Natural killer cell treated with Interleukin-12 subunit alpha and Interleukin-12 subunit beta and Interleukin-15 and Interleukin-18, amount 100 ng/mL, for 72 hours (primary cell): Measurements from ENCODE around the gene ENAH. TPM values are rescaled to one million over a fixed set of nuclear protein-coding genes. Genes with fewer than 3 reads are reported as not detected.

Source experiments
- ATAC-seq, 2 donors: fragments of 150-1000 bp; cut with Tn5 transposase in 1 of 2; sonication (Bioruptor Pico), chemical (Tn5 transposase) in 1 of 2; 2 replicates each; pipeline ENCODE4 v1.10.0; 2021
- DNase-seq: peaks from one replicate; pipeline ENCODE4 v3.0.0; 2022; ENCODE audit warnings: low spot score
- H3K27ac Mint-ChIP-seq, 2 donors: 1 replicate in 1 of 2; 2 replicates in 1 of 2; pipeline ENCODE4 v1.8.0; 2022; ENCODE audit warnings: mixed read lengths in 2 of 2, mild to moderate bottlenecking in 1 of 2, moderate library complexity in 1 of 2
- H3K27me3 Mint-ChIP-seq, 2 donors: 1 replicate in 1 of 2; 2 replicates in 1 of 2; pipeline ENCODE4 v1.8.0; 2022; ENCODE audit warnings: mixed read lengths in 2 of 2
- H3K36me3 Mint-ChIP-seq: one replicate; pipeline ENCODE4 v1.8.0; 2022; ENCODE audit warnings: mixed read lengths
- H3K4me1 Mint-ChIP-seq, 2 donors: 1 replicate in 1 of 2; 2 replicates in 1 of 2; pipeline ENCODE4 v1.8.0; 2022; ENCODE audit warnings: low read depth in 2 of 2, mixed read lengths in 2 of 2, mild to moderate bottlenecking in 1 of 2
- H3K4me3 Mint-ChIP-seq: one replicate; pipeline ENCODE4 v1.8.0; 2022; ENCODE audit warnings: mixed read lengths
- H3K9me3 Mint-ChIP-seq: 2 replicates; pipeline ENCODE4 v1.8.0; 2022; ENCODE audit warnings: mixed read lengths
- total RNA-seq, 2 donors: library from RNA; stranded (reverse); gene quantifications; one replicate each; pipeline ENCODE4 v1.2.3, GENCODE V29; 2022

ENAH gene
- total RNA-seq, 2 donors from 2014 or later, result 0.52 TPM; not detected in 1

DNA sequence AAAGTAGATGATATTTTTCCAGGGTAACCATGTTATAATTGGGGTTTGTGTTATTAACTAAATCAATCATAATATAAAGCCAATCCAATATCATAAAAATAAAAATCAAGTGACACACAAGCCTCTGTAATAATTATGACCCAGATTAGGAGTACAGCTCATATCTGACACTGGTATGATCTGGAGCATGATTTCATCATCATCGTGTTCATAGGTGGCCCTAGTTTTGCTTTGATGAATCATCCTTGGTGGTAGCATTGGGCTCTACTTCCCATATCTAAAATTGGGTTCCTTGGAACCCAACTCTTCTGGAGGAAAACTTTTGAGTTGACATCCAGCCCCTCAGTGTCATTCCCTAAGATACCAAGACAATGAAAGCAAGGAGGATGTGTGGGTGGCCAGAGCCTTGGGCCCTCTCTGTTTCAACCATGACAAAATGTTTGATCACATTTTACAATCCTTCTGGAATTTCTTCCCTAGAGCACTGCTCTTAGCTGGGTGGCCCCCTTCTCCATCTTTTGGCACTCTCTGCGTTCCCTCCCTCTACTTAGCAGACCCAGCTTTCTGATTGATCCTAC is 37.0 kb upstream of the ENAH start:
- Mint-ChIP-seq H3K9me3 (no peaks in the 10 kb centered on the region), H3K27me3 (peaks cover 0 to 2% of the 10 kb centered on the region in 2 donors), H3K27ac (no peak overlapping the region), H3K36me3 (no peaks in the 10 kb centered on the region), H3K4me3 (no peak overlapping the region), H3K4me1 (no peaks in the 10 kb centered on the region)
- ATAC-seq (no peak), DNase-seq (no peak)

- Mint-ChIP-seq H3K4me3 (no peak overlapping the region), H3K4me1 (no peaks in the 10 kb centered on the region), H3K27me3 (peaks cover 0 to 2% of the 10 kb centered on the region in 2 donors), H3K36me3 (no peaks in the 10 kb centered on the region), H3K27ac (no peak overlapping the region), H3K9me3 (no peaks in the 10 kb centered on the region)
- ATAC-seq (no peak), DNase-seq (no peak)
These were observed 35.4 kb upstream of the ENAH start for GRCh38 chr1:225688345-225688744.

DNA sequence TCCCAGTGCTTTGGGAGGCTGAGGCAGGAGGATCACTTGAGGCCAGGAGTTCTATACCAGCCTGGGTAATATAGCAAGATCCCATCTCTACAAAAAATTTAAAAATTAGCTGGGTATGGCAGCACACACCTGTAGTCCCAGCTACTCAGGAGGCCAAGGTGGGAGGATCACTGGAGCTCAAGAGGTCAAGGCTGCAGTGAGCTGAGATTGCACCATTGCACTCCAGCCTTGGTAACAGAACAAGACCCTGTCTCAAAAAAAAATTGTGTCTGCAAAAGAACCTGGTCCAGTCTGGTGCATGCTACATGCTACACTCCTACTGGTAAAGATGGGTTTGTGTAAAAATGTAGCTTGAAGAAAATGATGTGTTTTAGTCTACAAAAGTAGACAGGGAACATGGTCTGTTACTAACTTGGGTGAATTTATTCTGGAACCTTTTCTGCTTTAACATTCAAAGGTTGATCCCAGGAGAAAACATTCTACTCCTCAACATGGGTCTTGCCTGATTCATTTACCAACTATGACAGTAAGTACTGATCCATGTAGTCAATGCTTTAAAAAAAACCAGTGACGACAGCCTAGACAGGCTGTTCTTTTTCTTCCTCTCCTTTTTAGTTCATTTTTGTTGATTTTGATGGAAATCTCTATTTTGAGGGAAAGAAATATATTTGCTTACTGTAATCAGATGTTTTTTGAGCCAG is 32.7 kb upstream of the ENAH start:
- Mint-ChIP-seq H3K4me1 (no peaks in the 10 kb centered on the region), H3K27me3 (peaks cover 5 to 7% of the 10 kb centered on the region in 2 donors), H3K4me3 (no peak overlapping the region), H3K27ac (no peak overlapping the region), H3K9me3 (no peaks in the 10 kb centered on the region), H3K36me3 (no peaks in the 10 kb centered on the region)
- DNase-seq (no peak), ATAC-seq (no peak)

DNA sequence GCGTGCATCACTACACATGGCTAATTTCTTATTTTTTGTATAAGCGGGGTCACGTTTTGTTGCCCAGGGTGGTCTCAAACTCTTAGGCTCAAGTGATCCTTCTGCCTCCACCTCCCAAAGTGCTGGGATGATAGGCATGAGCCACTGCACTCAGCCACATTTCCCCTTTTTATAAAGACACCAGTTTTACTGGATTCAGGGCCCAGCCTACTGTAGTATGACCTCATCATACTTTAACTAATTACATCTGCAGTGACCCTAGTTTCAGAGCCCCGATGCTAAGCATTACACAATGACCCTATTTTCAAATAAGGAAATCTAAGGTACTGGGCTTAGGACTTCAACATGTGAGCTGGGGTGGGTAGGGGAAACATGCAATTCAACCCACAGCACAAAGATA is 31.8 kb upstream of the ENAH start:
- no peaks in the 10 kb centered on the region for H3K36me3 Mint-ChIP-seq
- H3K9me3 Mint-ChIP-seq, result no peaks in the 10 kb centered on the region
- ATAC-seq, result no peak
- no peaks in the 10 kb centered on the region for H3K4me1 Mint-ChIP-seq
- DNase-seq, result no peak
- no peak overlapping the region for H3K27ac Mint-ChIP-seq
- H3K27me3 Mint-ChIP-seq, result peaks cover 11 to 15% of the 10 kb centered on the region in 2 donors
- no peak overlapping the region for H3K4me3 Mint-ChIP-seq

DNA sequence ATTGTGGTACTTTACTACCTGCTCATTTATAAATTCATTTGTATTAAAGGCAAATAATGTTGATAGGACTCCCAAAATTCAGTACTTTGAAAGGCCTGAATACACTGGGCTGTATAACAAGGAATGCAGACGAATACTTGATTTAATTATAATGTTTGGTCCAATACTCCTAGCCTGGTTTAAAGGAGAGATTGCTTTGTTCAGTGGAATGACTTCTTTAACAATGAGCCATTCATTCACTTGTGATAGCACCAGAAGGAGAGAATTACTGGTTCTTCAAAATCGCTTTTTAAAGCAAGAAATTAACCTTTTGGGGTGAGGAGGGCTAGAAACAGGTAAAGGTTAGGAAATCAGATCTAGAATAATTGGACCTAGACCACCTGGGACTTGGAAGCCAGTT is 28.3 kb upstream of the ENAH start:
- DNase-seq (no peak), ATAC-seq (no peak)
- no peaks in the 10 kb centered on the region for H3K36me3 Mint-ChIP-seq
- H3K4me3 Mint-ChIP-seq, result no peak overlapping the region
- peaks cover 22 to 23% of the 10 kb centered on the region in 2 donors for H3K27me3 Mint-ChIP-seq
- H3K27ac Mint-ChIP-seq, result no peak overlapping the region
- H3K9me3 Mint-ChIP-seq, result no peaks in the 10 kb centered on the region
- no peaks in the 10 kb centered on the region for H3K4me1 Mint-ChIP-seq

DNA sequence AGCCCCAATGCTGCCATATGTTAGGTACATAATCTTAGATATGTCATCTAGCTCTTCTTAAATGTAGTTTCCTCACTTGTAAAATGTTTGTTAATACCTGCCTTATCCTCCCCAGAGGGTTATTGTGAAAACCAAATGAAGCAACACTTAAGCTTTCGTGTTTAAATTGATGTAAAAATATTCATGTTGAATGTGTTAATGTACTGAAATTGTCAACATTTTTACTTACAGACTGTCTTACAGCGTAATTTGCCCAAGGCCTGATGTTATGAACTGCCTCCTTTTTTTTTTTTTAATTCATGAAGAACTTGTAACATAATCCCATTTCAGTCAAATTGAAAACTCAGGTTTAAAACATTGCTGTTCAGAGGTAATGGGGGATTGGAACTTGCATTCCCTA is 25.6 kb upstream of the ENAH start:
- no peaks in the 10 kb centered on the region for H3K36me3 Mint-ChIP-seq
- no peak for ATAC-seq
- H3K9me3 Mint-ChIP-seq, result no peaks in the 10 kb centered on the region
- H3K4me3 Mint-ChIP-seq, result no peak overlapping the region
- peaks cover 33 to 40% of the 10 kb centered on the region in 2 donors for H3K27me3 Mint-ChIP-seq
- DNase-seq, result no peak
- H3K4me1 Mint-ChIP-seq, result no peaks in the 10 kb centered on the region
- H3K27ac Mint-ChIP-seq, result no peak overlapping the region

DNA sequence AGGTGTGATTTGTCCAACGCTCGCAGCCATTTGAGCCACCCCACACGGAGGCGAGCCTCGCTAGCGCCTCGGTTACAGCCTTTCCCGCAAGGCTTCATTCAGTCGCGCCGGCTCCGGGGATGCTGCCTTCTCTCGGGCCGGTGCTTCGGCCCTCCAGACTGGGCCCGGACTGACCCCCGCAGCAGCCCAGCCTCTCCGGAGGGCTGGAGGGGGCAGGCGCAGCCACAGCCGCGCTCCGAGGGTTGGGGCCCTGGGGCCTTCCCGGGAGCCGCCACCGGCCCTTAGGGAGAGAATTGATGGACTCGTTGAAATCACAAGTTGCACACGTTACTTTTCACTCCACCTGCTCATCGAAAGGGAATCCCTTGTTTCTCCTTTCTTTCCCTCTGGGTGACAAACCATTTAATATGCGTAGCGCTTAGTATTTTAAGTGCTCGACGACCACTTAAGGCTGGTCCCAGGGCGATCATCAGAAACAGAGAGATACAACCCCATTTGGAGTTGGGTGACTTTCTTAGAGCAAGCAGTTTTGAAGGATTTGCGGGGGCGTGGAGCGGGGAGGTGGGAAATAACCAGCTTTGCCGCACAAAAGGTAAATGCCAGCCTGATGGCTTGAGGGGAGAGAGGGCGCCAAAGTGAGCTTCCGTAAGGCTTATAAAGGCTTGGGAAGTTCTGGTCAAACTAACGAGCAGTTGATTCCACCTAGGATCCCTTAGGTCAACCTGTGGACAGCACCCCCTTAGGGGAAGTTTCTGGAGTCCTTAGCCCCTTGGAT is 24.6 kb upstream of the ENAH start:
- no peaks in the 10 kb centered on the region for H3K36me3 Mint-ChIP-seq
- DNase-seq (no peak), ATAC-seq (no peak)
- no peaks in the 10 kb centered on the region for H3K4me1 Mint-ChIP-seq
- H3K27ac Mint-ChIP-seq, result no peak overlapping the region
- H3K27me3 Mint-ChIP-seq, result peaks cover 31 to 36% of the 10 kb centered on the region in 2 donors
- H3K9me3 Mint-ChIP-seq, result no peaks in the 10 kb centered on the region
- no peak overlapping the region for H3K4me3 Mint-ChIP-seq

DNA sequence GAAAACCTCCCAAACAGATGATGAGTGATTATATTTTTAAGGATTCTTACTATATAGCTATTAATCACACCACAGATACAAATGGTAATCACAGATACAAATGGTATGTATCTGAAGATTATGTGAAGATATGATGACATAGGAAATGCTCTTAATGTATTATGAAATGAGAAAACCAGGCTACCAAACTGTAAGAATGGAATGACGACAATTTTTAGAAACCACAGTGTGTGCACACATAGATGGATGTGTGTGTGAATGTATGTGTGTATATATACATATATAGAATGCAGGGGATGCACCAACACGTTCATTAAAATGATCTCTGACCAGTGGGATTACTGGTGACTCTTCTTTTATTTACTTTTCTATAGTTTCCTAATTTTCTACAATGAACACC is 21.5 kb upstream of the ENAH start:
- no peak for DNase-seq
- H3K4me3 Mint-ChIP-seq, result no peak overlapping the region
- no peak overlapping the region for H3K27ac Mint-ChIP-seq
- H3K27me3 Mint-ChIP-seq, result peaks cover 25% of the 10 kb centered on the region in 2 donors
- ATAC-seq, result no peak
- H3K9me3 Mint-ChIP-seq, result no peaks in the 10 kb centered on the region
- H3K4me1 Mint-ChIP-seq, result peaks cover 6 to 11% of the 10 kb centered on the region in 2 donors
- H3K36me3 Mint-ChIP-seq, result no peaks in the 10 kb centered on the region

DNA sequence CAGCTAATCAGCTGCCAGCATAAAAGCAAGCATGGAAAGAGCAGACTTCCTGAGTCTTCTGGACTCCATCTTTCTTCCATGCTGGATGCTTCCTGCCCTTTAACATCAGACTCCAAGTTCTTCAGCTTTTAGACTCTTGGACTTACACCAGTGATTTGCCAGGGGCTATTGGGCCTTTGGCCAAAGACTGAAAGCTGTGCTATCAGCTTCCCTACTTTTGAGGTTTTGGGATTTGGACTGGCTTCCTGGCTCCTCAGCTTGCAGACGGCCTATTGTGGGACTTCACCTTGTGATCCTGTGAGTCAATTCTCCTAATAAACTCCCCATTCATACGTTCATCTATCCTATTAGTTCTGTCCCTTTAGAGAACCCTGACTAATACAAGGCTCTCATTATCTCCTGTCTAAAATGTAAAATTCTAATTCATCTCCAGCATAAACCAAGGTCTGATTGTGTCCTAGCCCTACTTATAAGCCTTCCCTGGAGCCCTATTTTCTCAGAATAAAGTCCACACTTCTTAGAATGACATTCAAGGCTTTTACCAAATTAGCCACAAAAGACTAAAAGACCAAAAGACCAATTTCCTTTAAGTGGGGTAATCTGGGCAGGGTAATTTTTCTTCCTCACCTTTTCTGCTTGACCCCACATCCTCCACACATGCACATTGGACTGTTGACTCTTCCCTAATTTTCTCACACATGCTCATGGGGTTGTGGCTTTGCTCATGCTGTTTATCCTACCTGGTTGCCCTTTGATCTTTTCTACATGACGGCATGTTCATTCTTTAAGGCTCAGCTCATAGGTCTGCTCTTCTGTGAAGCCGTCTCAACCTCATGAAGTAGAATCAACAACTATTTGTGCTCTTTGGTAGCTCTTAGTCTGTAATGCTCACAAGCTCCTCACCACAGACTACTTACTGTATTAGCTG is 18.1 kb upstream of the ENAH start:
- ATAC-seq (peak in 1 of 2 donors; percentile 66), DNase-seq (no peak)
- Mint-ChIP-seq H3K9me3 (no peaks in the 10 kb centered on the region), H3K4me3 (peak overlapping the region; percentile 7), H3K36me3 (no peaks in the 10 kb centered on the region), H3K27me3 (peaks cover 17 to 23% of the 10 kb centered on the region in 2 donors), H3K27ac (peak overlapping the region in 1 of 2 donors; percentile 9), H3K4me1 (peaks cover 6 to 11% of the 10 kb centered on the region in 2 donors)

- ATAC-seq (no peak), DNase-seq (no peak)
- Mint-ChIP-seq H3K9me3 (no peaks in the 10 kb centered on the region), H3K27me3 (peaks cover 15 to 17% of the 10 kb centered on the region in 2 donors), H3K27ac (no peak overlapping the region), H3K4me3 (no peak overlapping the region), H3K36me3 (no peaks in the 10 kb centered on the region), H3K4me1 (peaks cover 6 to 11% of the 10 kb centered on the region in 2 donors)
These were observed 17.4 kb upstream of the ENAH start for GRCh38 chr1:225670356-225670755.

- Mint-ChIP-seq H3K27me3 (peaks cover 7 to 13% of the 10 kb centered on the region in 2 donors), H3K4me1 (peaks cover 6 to 11% of the 10 kb centered on the region in 2 donors), H3K4me3 (no peak overlapping the region), H3K27ac (no peak overlapping the region), H3K9me3 (no peaks in the 10 kb centered on the region), H3K36me3 (no peaks in the 10 kb centered on the region)
- no peak for ATAC-seq
- DNase-seq, result no peak
These were observed 15.3 kb upstream of the ENAH start for GRCh38 chr1:225668222-225668621.

GRCh38 chr1:225667362-225667761 is 14.4 kb upstream of the ENAH start:
- DNase-seq (no peak), ATAC-seq (no peak)
- peaks cover 7 to 13% of the 10 kb centered on the region in 2 donors for H3K27me3 Mint-ChIP-seq
- no peaks in the 10 kb centered on the region for H3K36me3 Mint-ChIP-seq
- H3K27ac Mint-ChIP-seq, result no peak overlapping the region
- no peak overlapping the region for H3K4me3 Mint-ChIP-seq
- H3K4me1 Mint-ChIP-seq, result peaks cover 6 to 11% of the 10 kb centered on the region in 2 donors
- H3K9me3 Mint-ChIP-seq, result no peaks in the 10 kb centered on the region

- ATAC-seq (no peak), DNase-seq (no peak)
- Mint-ChIP-seq H3K27ac (no peak overlapping the region), H3K4me1 (peaks cover 5 to 9% of the 10 kb centered on the region in 2 donors), H3K36me3 (no peaks in the 10 kb centered on the region), H3K9me3 (no peaks in the 10 kb centered on the region), H3K27me3 (peaks cover 6 to 13% of the 10 kb centered on the region in 2 donors), H3K4me3 (no peak overlapping the region)
These were observed 13.6 kb upstream of the ENAH start for GRCh38 chr1:225666495-225666894.
